Ascending aorta (tissue), 2 donors: ENCODE results near the gene PTH2R. TPM values are rescaled to one million over a fixed set of nuclear protein-coding genes. Genes with fewer than 3 reads are reported as not detected.
"Not testable (repeated sequence)": the region's sequence is repeated elsewhere in the genome, so short reads cannot be mapped to it uniquely, and the experiment has no call there.

ENCODE experiments used
- DNase-seq, 2 donors: peaks; one replicate each; pipeline ENCODE4 v3.0.0-alpha.2; 2019; ENCODE audit warnings: low spot score in 2 of 2
- H3K27ac ChIP-seq, 2 donors: fragments of 200-600 bp; sonication (generic); one replicate each; pipeline ENCODE4 v1.5.1; 2016 to 2017; ENCODE audit warnings: mild to moderate bottlenecking in 1 of 2
- H3K27me3 ChIP-seq: fragments of 200-600 bp; sonication (generic); one replicate; pipeline ENCODE4 v1.5.1; 2017
- H3K36me3 ChIP-seq, 2 donors: fragments of 200-600 bp; sonication (generic); one replicate each; pipeline ENCODE4 v1.5.1; 2016
- H3K4me1 ChIP-seq, 2 donors: fragments of 200-600 bp; sonication (generic); one replicate each; pipeline ENCODE4 v1.5.1; 2016 to 2017; ENCODE audit warnings: mild to moderate bottlenecking in 1 of 2
- H3K4me3 ChIP-seq, 2 donors: fragments of 200-600 bp; sonication (generic); one replicate each; pipeline ENCODE4 v1.5.1; 2016 to 2017; ENCODE audit warnings: mild to moderate bottlenecking in 1 of 2
- H3K9me3 ChIP-seq, 2 donors: fragments of 200-600 bp; sonication (generic); one replicate each; pipeline ENCODE4 v1.5.1; 2016
- intact Hi-C: fragments of 100-400 bp; cut with DNase I; formaldehyde crosslinking; loops from one replicate; pipeline ENCODE4 v1.15.1; 2023
- total RNA-seq: library from RNA; depleted of rRNA; stranded (reverse); fragments of >200 nt; gene quantifications from one replicate; pipeline ENCODE4 v1.1.0, GENCODE V29; 2016
- TF ChIP-seq, protein P1 (sequence below), 3 experiments: fragments of 200-600 bp in 2 of 3; fragments of 450-650 bp in 1 of 3; sonication (generic) in 2 of 3; IDR thresholded peaks; one replicate each; pipeline ENCODE4 v1.5.1; 2016 to 2019; ENCODE audit warnings: antibody characterized with exemption in 3 of 3, mild to moderate bottlenecking in 1 of 3, moderate library complexity in 1 of 3

PTH2R gene
- total RNA-seq, 1 donor from 2014 or later = not detected

DNA sequence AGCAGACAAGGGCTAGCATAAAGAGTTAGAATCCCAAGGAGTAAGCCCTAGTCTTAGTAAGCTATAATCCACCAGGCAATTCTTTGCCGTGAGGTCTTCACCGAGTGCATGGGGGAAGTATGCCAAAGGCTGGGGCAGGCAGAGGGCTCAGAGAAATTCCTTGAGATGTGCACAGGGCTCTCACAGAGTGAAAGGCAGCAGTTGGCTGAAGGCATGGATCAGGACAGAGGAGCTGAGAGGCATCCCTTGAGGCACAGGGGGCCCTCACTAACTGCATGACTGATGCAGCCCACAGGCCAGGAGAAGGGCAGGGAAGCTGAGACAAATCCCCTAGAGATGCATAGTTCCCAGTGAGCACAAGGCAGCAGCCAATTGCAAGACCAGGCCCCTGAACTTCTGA lies 34.1 kb downstream of the PTH2R start:
- no peak for DNase-seq
- H3K4me3 ChIP-seq = no peak overlapping the region
- intact Hi-C loops = no loop called here
- TF ChIP-seq, protein P1, sequence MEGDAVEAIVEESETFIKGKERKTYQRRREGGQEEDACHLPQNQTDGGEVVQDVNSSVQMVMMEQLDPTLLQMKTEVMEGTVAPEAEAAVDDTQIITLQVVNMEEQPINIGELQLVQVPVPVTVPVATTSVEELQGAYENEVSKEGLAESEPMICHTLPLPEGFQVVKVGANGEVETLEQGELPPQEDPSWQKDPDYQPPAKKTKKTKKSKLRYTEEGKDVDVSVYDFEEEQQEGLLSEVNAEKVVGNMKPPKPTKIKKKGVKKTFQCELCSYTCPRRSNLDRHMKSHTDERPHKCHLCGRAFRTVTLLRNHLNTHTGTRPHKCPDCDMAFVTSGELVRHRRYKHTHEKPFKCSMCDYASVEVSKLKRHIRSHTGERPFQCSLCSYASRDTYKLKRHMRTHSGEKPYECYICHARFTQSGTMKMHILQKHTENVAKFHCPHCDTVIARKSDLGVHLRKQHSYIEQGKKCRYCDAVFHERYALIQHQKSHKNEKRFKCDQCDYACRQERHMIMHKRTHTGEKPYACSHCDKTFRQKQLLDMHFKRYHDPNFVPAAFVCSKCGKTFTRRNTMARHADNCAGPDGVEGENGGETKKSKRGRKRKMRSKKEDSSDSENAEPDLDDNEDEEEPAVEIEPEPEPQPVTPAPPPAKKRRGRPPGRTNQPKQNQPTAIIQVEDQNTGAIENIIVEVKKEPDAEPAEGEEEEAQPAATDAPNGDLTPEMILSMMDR (IDR thresholded peaks at IDR 0.05) = no peak
- no peaks in the 10 kb centered on the region for H3K9me3 ChIP-seq
- no peaks in the 10 kb centered on the region for H3K4me1 ChIP-seq
- no peaks in the 10 kb centered on the region for H3K36me3 ChIP-seq
- H3K27ac ChIP-seq = no peak overlapping the region
- no peaks in the 10 kb centered on the region for H3K27me3 ChIP-seq

DNA sequence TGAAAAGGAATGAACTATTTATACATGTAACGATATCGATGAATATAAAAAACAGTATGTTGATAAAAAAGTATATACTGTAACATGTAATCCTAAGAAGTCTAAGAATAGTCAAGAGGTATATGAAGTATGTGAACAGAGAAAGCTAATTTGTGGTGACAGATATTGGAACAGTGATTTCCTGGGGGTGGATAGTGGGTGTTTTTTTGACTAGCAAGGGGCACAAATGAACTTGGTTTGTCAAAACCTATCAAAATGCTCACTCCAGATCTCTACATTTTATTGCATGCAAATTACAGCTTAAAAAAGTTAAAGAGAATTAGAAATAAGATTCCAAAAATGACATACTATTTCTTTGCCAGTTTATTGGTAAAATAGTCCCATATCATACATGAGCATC lies 35.4 kb downstream of the PTH2R start:
- TF ChIP-seq, protein P1 (IDR thresholded peaks at IDR 0.05) = no peak

DNA sequence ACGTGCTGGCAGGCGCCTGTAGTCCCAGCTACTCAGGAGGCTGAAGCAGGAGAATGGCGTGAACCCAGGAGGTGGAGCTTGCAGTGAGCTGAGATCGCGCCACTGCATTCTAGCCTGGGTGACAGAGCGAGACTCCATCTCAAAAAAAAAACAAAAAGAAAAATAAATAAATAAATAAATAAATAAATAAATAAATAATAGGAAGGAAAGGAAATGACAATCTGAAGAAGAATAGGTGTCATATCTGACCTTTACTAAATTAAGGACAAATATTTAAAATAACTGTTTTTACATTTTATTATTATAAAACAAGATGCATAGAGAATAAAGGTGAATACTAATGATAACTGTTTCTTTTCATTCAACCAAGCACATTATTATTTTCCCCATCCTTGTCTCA lies 40.9 kb downstream of the PTH2R start:
- H3K27me3 ChIP-seq, H3K27ac ChIP-seq, H3K4me1 ChIP-seq, H3K4me3 ChIP-seq, DNase-seq, H3K9me3 ChIP-seq, H3K36me3 ChIP-seq, intact Hi-C loops: not testable (repeated sequence)

More for the DNA sequence above, 35.4 kb downstream of the PTH2R start:
- Histone ChIP-seq H3K27me3 (no peaks in the 10 kb centered on the region), H3K4me3 (no peak overlapping the region), H3K36me3 (no peaks in the 10 kb centered on the region), H3K4me1 (no peaks in the 10 kb centered on the region), H3K27ac (no peak overlapping the region), H3K9me3 (no peaks in the 10 kb centered on the region)
- intact Hi-C loops = no loop called here
- DNase-seq = no peak

DNA sequence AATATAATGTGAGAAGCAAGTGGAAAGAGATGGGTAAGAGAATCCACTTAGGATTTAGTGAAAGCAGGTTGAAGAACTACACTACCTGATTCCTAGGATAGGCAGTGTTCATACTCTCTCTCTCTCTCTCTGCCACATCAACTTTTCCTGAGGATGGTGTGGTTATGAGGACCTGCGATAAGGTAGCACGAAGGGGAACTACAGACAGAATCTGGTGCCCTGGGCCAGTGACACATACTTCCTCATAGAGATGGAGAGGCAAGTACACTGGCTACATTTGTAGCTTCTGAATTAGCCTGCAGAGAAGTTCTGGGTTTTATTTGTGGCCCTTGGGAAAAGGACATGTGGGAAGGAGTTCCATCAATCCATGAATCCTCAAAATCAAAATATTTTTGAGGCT lies 44.5 kb downstream of the PTH2R start:
- no peak overlapping the region for H3K4me3 ChIP-seq
- H3K27me3 ChIP-seq = no peaks in the 10 kb centered on the region
- DNase-seq = no peak
- H3K27ac ChIP-seq = no peak overlapping the region
- H3K4me1 ChIP-seq = no peaks in the 10 kb centered on the region
- intact Hi-C loops = no loop called here
- no peaks in the 10 kb centered on the region for H3K36me3 ChIP-seq
- TF ChIP-seq, protein P1 (IDR thresholded peaks at IDR 0.05) = no peak
- H3K9me3 ChIP-seq = no peaks in the 10 kb centered on the region

DNA sequence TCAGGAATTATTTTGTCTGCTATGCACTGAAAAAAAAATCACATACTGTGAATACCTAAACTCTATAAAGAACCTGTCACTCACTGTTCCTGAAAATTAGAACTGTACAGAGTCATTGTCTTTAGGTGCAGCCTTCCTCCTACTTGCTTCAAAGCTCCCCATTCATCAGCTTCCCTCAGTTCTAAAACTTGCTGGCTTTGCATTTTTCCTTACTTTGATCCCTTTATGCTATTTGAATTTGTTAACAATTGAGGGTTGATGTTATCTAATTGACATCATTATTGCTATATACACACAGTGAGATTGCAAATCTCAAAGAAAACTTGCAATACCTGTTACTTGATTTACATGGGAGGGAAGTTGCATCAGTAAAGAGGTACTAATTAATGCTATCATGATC lies 48.3 kb downstream of the PTH2R start:
- Histone ChIP-seq H3K27ac (no peak overlapping the region), H3K9me3 (no peaks in the 10 kb centered on the region), H3K4me3 (no peak overlapping the region), H3K36me3 (no peaks in the 10 kb centered on the region), H3K4me1 (no peaks in the 10 kb centered on the region), H3K27me3 (no peaks in the 10 kb centered on the region)
- intact Hi-C loops = no loop called here
- TF ChIP-seq, protein P1 (IDR thresholded peaks at IDR 0.05) = no peak
- DNase-seq = no peak

DNA sequence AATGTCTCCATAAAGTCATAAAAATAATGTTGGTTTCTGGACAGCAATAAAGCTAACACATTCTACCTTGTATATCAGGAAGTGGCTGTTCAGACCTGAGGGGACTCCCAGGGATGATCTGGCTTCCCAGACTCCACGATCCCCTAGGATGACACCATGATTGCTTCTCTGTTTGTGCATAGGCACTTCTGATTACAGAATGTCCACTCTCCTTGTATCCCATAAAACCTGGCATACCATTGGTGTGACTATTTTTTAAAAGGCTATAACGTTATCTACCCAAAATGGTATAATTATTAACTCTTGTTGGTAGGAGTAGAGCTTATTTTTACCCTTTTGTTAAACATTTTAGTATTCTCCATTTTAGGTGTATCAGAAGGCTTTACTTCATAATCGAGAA lies 57.1 kb downstream of the PTH2R start:
- Histone ChIP-seq H3K4me1 (no peaks in the 10 kb centered on the region), H3K4me3 (no peak overlapping the region), H3K9me3 (no peaks in the 10 kb centered on the region), H3K27me3 (no peaks in the 10 kb centered on the region), H3K27ac (no peak overlapping the region), H3K36me3 (no peaks in the 10 kb centered on the region)
- no peak for DNase-seq
- intact Hi-C loops = no loop called here
- TF ChIP-seq, protein P1 (IDR thresholded peaks at IDR 0.05) = no peak
